GM12865 (cell line): Measurements from ENCODE around the gene LHPP.

Experiments used
- DNase-seq: peaks from one replicate; pipeline ENCODE4 v3.0.0; 2010; ENCODE audit warnings: low read depth
- H3K4me3 ChIP-seq: 2 replicates; pipeline ENCODE4 v1.5.1; 2011; ENCODE audit warnings: mild to moderate bottlenecking, low read depth, low read length, control low read depth
- CTCF ChIP-seq: IDR thresholded peaks from 2 replicates; pipeline ENCODE4 v1.5.1; 2011; ENCODE audit warnings: low read length, control low read depth, low read depth, inconsistent platforms; ENCODE audit not compliant: insufficient read depth; ENCODE audit errors: missing control alignments

Gene LHPP

GRCh38 chr10:124653811-124654651 is 192.4 kb downstream of the LHPP start:
- H3K4me3 ChIP-seq, result no peak overlapping the region
- no peak for DNase-seq
- no peak for TF ChIP-seq CTCF

GRCh38 chr10:124654686-124655085 is 193.1 kb downstream of the LHPP start:
- no peak for TF ChIP-seq CTCF
- no peak overlapping the region for H3K4me3 ChIP-seq
- DNase-seq, result no peak

- no peak overlapping the region for H3K4me3 ChIP-seq
- no peak for TF ChIP-seq CTCF
- no peak for DNase-seq
Observed at GRCh38 chr10:124655191-124656112, 193.8 kb downstream of the LHPP start.

- no peak for TF ChIP-seq CTCF
- no peak for DNase-seq
- H3K4me3 ChIP-seq, result no peak overlapping the region
Observed at GRCh38 chr10:124656113-124656490, 194.5 kb downstream of the LHPP start.

GRCh38 chr10:124656541-124656940 is 194.9 kb downstream of the LHPP start:
- no peak overlapping the region for H3K4me3 ChIP-seq
- no peak for DNase-seq
- TF ChIP-seq CTCF, result no peak

GRCh38 chr10:124657806-124658205 is 196.2 kb downstream of the LHPP start:
- no peak for TF ChIP-seq CTCF
- H3K4me3 ChIP-seq, result no peak overlapping the region
- DNase-seq, result peak; percentile 81
